CD4-positive, alpha-beta memory T cell (primary cell): ENCODE results near the gene GHITM. TPM values are rescaled to one million over a fixed set of nuclear protein-coding genes. Genes with fewer than 3 reads are reported as not detected.
"Not testable (repeated sequence)": the region's sequence is repeated elsewhere in the genome, so short reads cannot be mapped to it uniquely, and the experiment has no call there.

Experiments used
- CTCF ChIA-PET: fragments of 350-600 bp; sonication (Branson Sonifier 250); formaldehyde crosslinking; loops from one replicate; lab custom pipeline; 2021; ENCODE audit warnings: inconsistent platforms; ENCODE audit not compliant: partially characterized antibody; lab: Charles Lee
- POLR2A ChIA-PET: fragments of 350-600 bp; sonication (Branson Sonifier 250); formaldehyde crosslinking; loops from one replicate; lab custom pipeline; 2021; ENCODE audit not compliant: partially characterized antibody; lab: Charles Lee
- DNase-seq, 5 donors: peaks; one replicate each; pipeline versions ENCODE4 v3.0.0 to v3.0.0-alpha.2; 2020 to 2022; ENCODE audit warnings: mixed read lengths in 1 of 5
- H3K27ac ChIP-seq: one replicate; pipeline ENCODE4 v1.7.0; 2013; ENCODE audit warnings: low read depth, low read length
- H3K27me3 ChIP-seq: 2 replicates; pipeline ENCODE4 v1.7.0; 2013; ENCODE audit warnings: mild to moderate bottlenecking, low read length, moderate library complexity; ENCODE audit not compliant: insufficient read depth
- H3K36me3 ChIP-seq: 2 replicates; pipeline ENCODE4 v1.7.0; 2013; ENCODE audit warnings: mild to moderate bottlenecking, low read length, moderate library complexity; ENCODE audit not compliant: insufficient read depth
- H3K4me1 ChIP-seq: 2 replicates; pipeline ENCODE4 v1.7.0; 2013; ENCODE audit warnings: mild to moderate bottlenecking, low read length, moderate library complexity; ENCODE audit not compliant: insufficient read depth
- H3K4me3 ChIP-seq, 2 donors: one replicate each; pipeline ENCODE4 v1.7.0; 2013; ENCODE audit warnings: low read length in 2 of 2, mild to moderate bottlenecking in 1 of 2
- H3K9me3 ChIP-seq, 2 donors: one replicate each; pipeline ENCODE4 v1.7.0; 2013; ENCODE audit warnings: low read length in 2 of 2, control low read depth in 1 of 2; ENCODE audit not compliant: control insufficient read depth in 1 of 2
- H3K27ac Mint-ChIP-seq, 7 donors: one replicate each; pipeline ENCODE4 v1.8.0; 2020 to 2021; ENCODE audit warnings: mixed read lengths in 7 of 7, mild to moderate bottlenecking in 6 of 7, inconsistent platforms in 3 of 7, moderate library complexity in 3 of 7
- H3K27me3 Mint-ChIP-seq, 2 donors: one replicate each; pipeline ENCODE4 v1.8.0; 2020 to 2021; ENCODE audit warnings: mixed read lengths in 2 of 2
- H3K36me3 Mint-ChIP-seq, 2 donors: one replicate each; pipeline ENCODE4 v1.8.0; 2020 to 2021; ENCODE audit warnings: mixed read lengths in 2 of 2, inconsistent platforms in 1 of 2, mild to moderate bottlenecking in 1 of 2
- H3K4me1 Mint-ChIP-seq, 4 donors: one replicate each; pipeline ENCODE4 v1.8.0; 2020 to 2021; ENCODE audit warnings: mixed read lengths in 4 of 4, mild to moderate bottlenecking in 1 of 4
- H3K4me3 Mint-ChIP-seq, 8 donors: one replicate each; pipeline ENCODE4 v1.8.0; 2020 to 2021; ENCODE audit warnings: mixed read lengths in 8 of 8, mild to moderate bottlenecking in 7 of 8, moderate library complexity in 6 of 8, inconsistent platforms in 3 of 8
- H3K9me3 Mint-ChIP-seq, 8 donors: one replicate each; pipeline ENCODE4 v1.8.0; 2020 to 2021; ENCODE audit warnings: mixed read lengths in 8 of 8, mild to moderate bottlenecking in 5 of 8, inconsistent platforms in 3 of 8, moderate library complexity in 1 of 8
- intact Hi-C: fragments of 100-400 bp; cut with micrococcal nuclease; formaldehyde crosslinking; loops from one replicate; pipeline ENCODE4 v1.15.1; 2023
- polyA plus RNA-seq, 2 donors: library from polyadenylated mRNA; unstranded; fragments of 300-500 nt; fragmentation: Illumina TruSeq; gene quantifications; one replicate each; pipeline ENCODE4 v1.2.3, GENCODE V29; 2021
- total RNA-seq, 2 experiments: library from RNA; stranded (reverse); gene quantifications; one replicate each; pipeline ENCODE4 v1.2.3, GENCODE V29; 2021

GHITM gene
- total and polyA plus RNA-seq, 4 experiments from 2014 or later, result 83.4 to 525 (median 173) TPM

- no peaks in the 10 kb centered on the region for H3K9me3 ChIP-seq
- intact Hi-C loops, result no loop called here
- H3K36me3 Mint-ChIP-seq, result peaks cover 6 to 19% of the 10 kb centered on the region in 2 donors
- no peak overlapping the region for H3K27ac ChIP-seq
- peaks cover 8% of the 10 kb centered on the region for H3K36me3 ChIP-seq
- H3K27ac Mint-ChIP-seq, result peak overlapping the region in 2 of 7 donors; percentile 9 to 62
- DNase-seq, result no peak
- no peak overlapping the region for H3K4me3 Mint-ChIP-seq
- no peaks in the 10 kb centered on the region for H3K27me3 ChIP-seq
- CTCF ChIA-PET, result interaction anchor here (1.7 kb wide), 1 partner anchor 13 kb away, joined by 3 read pairs; no protein-coding TSS in a partner anchor
- no peaks in the 10 kb centered on the region for H3K4me1 ChIP-seq
- H3K4me1 Mint-ChIP-seq, result peaks cover 7 to 14% (median 8%) of the 10 kb centered on the region in 4 donors
- no peaks in the 10 kb centered on the region for H3K9me3 Mint-ChIP-seq
- POLR2A ChIA-PET, result interaction anchor here (2.0 kb wide), 1 partner anchor 19 kb away, joined by 5 read pairs; no protein-coding TSS in a partner anchor
- peaks cover 1 to 4% of the 10 kb centered on the region in 2 donors for H3K27me3 Mint-ChIP-seq
- H3K4me3 ChIP-seq, result no peak overlapping the region
Measured at GRCh38 chr10:84158550-84158949, 19.2 kb downstream of the GHITM start.

- no peaks in the 10 kb centered on the region for H3K4me1 ChIP-seq
- intact Hi-C loops, result no loop called here
- peaks cover 5% of the 10 kb centered on the region for H3K36me3 ChIP-seq
- Mint-ChIP-seq H3K27ac (peak overlapping the region in 2 of 7 donors; percentile 14 to 90), H3K4me3 (no peak overlapping the region), H3K27me3 (peaks cover 4% of the 10 kb centered on the region in 2 donors), H3K9me3 (no peaks in the 10 kb centered on the region), H3K36me3 (peaks cover 6 to 13% of the 10 kb centered on the region in 2 donors), H3K4me1 (peaks cover 6 to 14% (median 8%) of the 10 kb centered on the region in 4 donors)
- H3K27ac ChIP-seq, result no peak overlapping the region
- H3K4me3 ChIP-seq, result no peak overlapping the region
- ChIA-PET CTCF (interaction anchor here (1.7 kb wide), 1 partner anchor 14 kb away, joined by 3 read pairs; no protein-coding TSS in a partner anchor), POLR2A (interaction anchor here (2.0 kb wide), 1 partner anchor 18 kb away, joined by 5 read pairs; no protein-coding TSS in a partner anchor)
- no peak for DNase-seq
- no peaks in the 10 kb centered on the region for H3K9me3 ChIP-seq
- no peaks in the 10 kb centered on the region for H3K27me3 ChIP-seq
Measured at GRCh38 chr10:84159076-84159685, 19.9 kb downstream of the GHITM start.

- Histone ChIP-seq H3K27ac (no peak overlapping the region), H3K4me1 (no peaks in the 10 kb centered on the region), H3K4me3 (no peak overlapping the region), H3K36me3 (no peaks in the 10 kb centered on the region), H3K27me3 (no peaks in the 10 kb centered on the region), H3K9me3 (no peaks in the 10 kb centered on the region)
- intact Hi-C loops, result no loop called here
- Mint-ChIP-seq H3K4me3 (no peak overlapping the region), H3K9me3 (no peaks in the 10 kb centered on the region), H3K27ac (no peak overlapping the region), H3K4me1 (peaks cover 6 to 14% (median 8%) of the 10 kb centered on the region in 4 donors), H3K36me3 (peaks cover 0 to 3% of the 10 kb centered on the region in 2 donors), H3K27me3 (peaks cover 8 to 9% of the 10 kb centered on the region in 2 donors)
- DNase-seq, result no peak
- ChIA-PET POLR2A (no interaction called here), CTCF (interaction anchor here (1.1 to 1.4 kb wide), 2 partner anchors 13 to 45 kb away, joined by 3 to 4 read pairs; no protein-coding TSS in a partner anchor)
Measured at GRCh38 chr10:84160663-84161362, 21.5 kb downstream of the GHITM start.

GRCh38 chr10:84163996-84164395 lies 24.7 kb downstream of the GHITM start:
- H3K9me3 Mint-ChIP-seq, result no peaks in the 10 kb centered on the region
- no peaks in the 10 kb centered on the region for H3K9me3 ChIP-seq
- H3K27me3 ChIP-seq, result no peaks in the 10 kb centered on the region
- H3K36me3 ChIP-seq, result no peaks in the 10 kb centered on the region
- intact Hi-C loops, result no loop called here
- no peak for DNase-seq
- no peak overlapping the region for H3K27ac ChIP-seq
- H3K4me3 Mint-ChIP-seq, result no peak overlapping the region
- no peaks in the 10 kb centered on the region for H3K4me1 ChIP-seq
- H3K4me3 ChIP-seq, result no peak overlapping the region
- no peaks in the 10 kb centered on the region for H3K36me3 Mint-ChIP-seq
- H3K4me1 Mint-ChIP-seq, result peaks cover 0 to 3% (median 1%) of the 10 kb centered on the region in 4 donors
- H3K27ac Mint-ChIP-seq, result peak overlapping the region in 2 of 7 donors; percentile 47 to 64
- ChIA-PET CTCF (interaction anchor here (1.2 kb wide), 1 partner anchor 16 kb away, joined by 3 read pairs; no protein-coding TSS in a partner anchor), POLR2A (no interaction called here)
- H3K27me3 Mint-ChIP-seq, result peaks cover 11 to 13% of the 10 kb centered on the region in 2 donors

GRCh38 chr10:84164442-84164841 lies 25.1 kb downstream of the GHITM start:
- Histone ChIP-seq H3K36me3 (no peaks in the 10 kb centered on the region), H3K4me3 (no peak overlapping the region), H3K27ac (no peak overlapping the region), H3K27me3 (no peaks in the 10 kb centered on the region), H3K9me3 (no peaks in the 10 kb centered on the region), H3K4me1 (no peaks in the 10 kb centered on the region)
- H3K27ac Mint-ChIP-seq, result no peak overlapping the region
- no peaks in the 10 kb centered on the region for H3K4me1 Mint-ChIP-seq
- no peaks in the 10 kb centered on the region for H3K36me3 Mint-ChIP-seq
- ChIA-PET CTCF (interaction anchor here (1.2 to 2.2 kb wide), 2 partner anchors 16 kb away, joined by 3 to 10 read pairs; no protein-coding TSS in a partner anchor), POLR2A (no interaction called here)
- no peak for DNase-seq
- peaks cover 11 to 13% of the 10 kb centered on the region in 2 donors for H3K27me3 Mint-ChIP-seq
- H3K4me3 Mint-ChIP-seq, result no peak overlapping the region
- no peaks in the 10 kb centered on the region for H3K9me3 Mint-ChIP-seq
- intact Hi-C loops, result no loop called here

GRCh38 chr10:84166620-84167288 lies 27.4 kb downstream of the GHITM start:
- Mint-ChIP-seq H3K9me3 (no peaks in the 10 kb centered on the region), H3K27ac (no peak overlapping the region), H3K27me3 (peaks cover 11 to 17% of the 10 kb centered on the region in 2 donors), H3K36me3 (no peaks in the 10 kb centered on the region), H3K4me3 (no peak overlapping the region), H3K4me1 (no peaks in the 10 kb centered on the region)
- H3K4me1 ChIP-seq, result no peaks in the 10 kb centered on the region
- no peaks in the 10 kb centered on the region for H3K9me3 ChIP-seq
- no peaks in the 10 kb centered on the region for H3K27me3 ChIP-seq
- H3K27ac ChIP-seq, result no peak overlapping the region
- ChIA-PET POLR2A (no interaction called here), CTCF (interaction anchor here (2.2 kb wide), 1 partner anchor 18 kb away, joined by 10 read pairs; no protein-coding TSS in a partner anchor)
- no peak overlapping the region for H3K4me3 ChIP-seq
- intact Hi-C loops, result no loop called here
- no peak for DNase-seq
- H3K36me3 ChIP-seq, result no peaks in the 10 kb centered on the region

GRCh38 chr10:84167289-84167653 lies 28.0 kb downstream of the GHITM start:
- POLR2A ChIA-PET, H3K9me3 ChIP-seq, H3K27ac ChIP-seq, H3K4me3 ChIP-seq, H3K27ac Mint-ChIP-seq, H3K4me3 Mint-ChIP-seq, H3K9me3 Mint-ChIP-seq, intact Hi-C loops, H3K36me3 Mint-ChIP-seq, CTCF ChIA-PET, H3K27me3 ChIP-seq, H3K4me1 Mint-ChIP-seq, DNase-seq, H3K36me3 ChIP-seq, H3K4me1 ChIP-seq: not testable (repeated sequence)
- H3K27me3 Mint-ChIP-seq, result peaks cover 11 to 16% of the 10 kb centered on the region in 2 donors
